DND-41 (cell line): ENCODE results near the gene TSHZ2.

Source experiments
- ATAC-seq: fragments of 200-7000 bp; cut with Tn5 transposase; 3 replicates; pipeline ENCODE4 v1.9.1; 2021; ENCODE audit warnings: low read depth; ENCODE audit not compliant: insufficient read depth
- DNase-seq: peaks from one replicate; pipeline ENCODE4 v3.0.0-alpha.2; 2020
- H2AFZ ChIP-seq: 2 replicates; pipeline ENCODE4 v1.6.0; 2012; ENCODE audit warnings: low read depth, low read length
- H3K27ac ChIP-seq: 2 replicates; pipeline ENCODE4 v1.5.1; 2012; ENCODE audit warnings: low read length, inconsistent platforms
- H3K27me3 ChIP-seq: fragments of 200-600 bp; sonication (generic); 2 replicates; pipeline ENCODE4 v1.6.0; 2012; ENCODE audit warnings: low read length, mild to moderate bottlenecking, inconsistent platforms; ENCODE audit not compliant: insufficient read depth, poor library complexity
- H3K36me3 ChIP-seq: 2 replicates; pipeline ENCODE4 v1.5.1; 2012; ENCODE audit warnings: low read length, inconsistent platforms; ENCODE audit not compliant: insufficient read depth
- H3K4me1 ChIP-seq: 2 replicates; pipeline ENCODE4 v1.5.1; 2012; ENCODE audit warnings: mild to moderate bottlenecking, low read length; ENCODE audit not compliant: insufficient read depth
- H3K4me2 ChIP-seq: 2 replicates; pipeline ENCODE4 v1.6.0; 2012; ENCODE audit warnings: mild to moderate bottlenecking, moderate library complexity, low read length, inconsistent platforms; ENCODE audit not compliant: insufficient read depth
- H3K4me3 ChIP-seq, 2 experiments: fragments of 200-600 bp in 1 of 2; shearing (Covaris generic) in 1 of 2; 2 replicates each; pipeline ENCODE4 v1.5.1; 2012 to 2016; ENCODE audit warnings: inconsistent platforms in 2 of 2, low read length in 2 of 2, mild to moderate bottlenecking in 2 of 2, low read depth in 1 of 2, moderate library complexity in 1 of 2
- H3K79me2 ChIP-seq: 2 replicates; pipeline ENCODE4 v1.6.0; 2012; ENCODE audit warnings: low read length, inconsistent platforms; ENCODE audit not compliant: insufficient read depth
- H3K9ac ChIP-seq: 2 replicates; pipeline ENCODE4 v1.6.0; 2012; ENCODE audit warnings: low read depth, mild to moderate bottlenecking, inconsistent platforms, low read length, moderate library complexity
- H3K9me3 ChIP-seq: 2 replicates; pipeline ENCODE4 v1.5.1; 2012; ENCODE audit warnings: low read length, moderate library complexity, mild to moderate bottlenecking, inconsistent platforms; ENCODE audit not compliant: insufficient read depth, severe bottlenecking
- H4K20me1 ChIP-seq: 2 replicates; pipeline ENCODE4 v1.6.0; 2012; ENCODE audit warnings: low read length; ENCODE audit not compliant: insufficient read depth
- CTCF ChIP-seq: IDR thresholded peaks from 2 replicates; pipeline ENCODE4 v1.5.1; 2012; ENCODE audit warnings: borderline replicate concordance, low read length, moderate library complexity, mild to moderate bottlenecking; ENCODE audit not compliant: poor library complexity, severe bottlenecking; ENCODE audit errors: extremely low read depth
- EZH2 ChIP-seq: IDR thresholded peaks from 3 replicates; pipeline ENCODE4 v1.6.1; 2012; ENCODE audit warnings: borderline replicate concordance, low read depth, mild to moderate bottlenecking, moderate library complexity, low read length, inconsistent platforms; ENCODE audit not compliant: severe bottlenecking

TSHZ2 gene

DNA sequence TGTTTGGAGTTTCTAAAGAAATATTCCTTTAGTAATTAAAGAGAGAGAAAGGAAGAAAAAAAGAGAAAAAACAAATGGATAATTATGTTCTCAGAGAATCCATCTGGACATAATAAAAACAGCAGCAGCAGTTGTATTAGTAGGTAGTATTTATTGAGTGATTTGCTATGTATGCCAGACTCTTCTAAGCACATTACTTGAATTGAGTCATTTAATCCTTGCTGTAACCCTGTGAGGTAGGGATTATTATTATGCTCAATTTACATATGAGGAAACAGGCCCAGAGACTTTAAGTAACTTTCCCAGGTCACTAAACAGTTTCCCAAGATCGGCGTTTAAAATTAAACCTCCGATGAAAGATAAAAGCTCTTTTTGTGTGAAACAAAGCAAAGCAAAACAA lies 238.8 kb downstream of the TSHZ2 start:
- Histone ChIP-seq H3K79me2 (no peaks in the 10 kb centered on the region), H3K36me3 (no peaks in the 10 kb centered on the region), H3K27ac (no peak overlapping the region), H3K9me3 (no peaks in the 10 kb centered on the region), H3K27me3 (peaks cover 14% of the 10 kb centered on the region), H3K4me2 (no peak overlapping the region), H2AFZ (no peak overlapping the region), H3K4me3 (no peak overlapping the region), H3K9ac (no peak overlapping the region), H4K20me1 (no peaks in the 10 kb centered on the region), H3K4me1 (no peaks in the 10 kb centered on the region)
- TF ChIP-seq EZH2 (no peak), CTCF (no peak)
- DNase-seq (no peak), ATAC-seq (no peak)

DNA sequence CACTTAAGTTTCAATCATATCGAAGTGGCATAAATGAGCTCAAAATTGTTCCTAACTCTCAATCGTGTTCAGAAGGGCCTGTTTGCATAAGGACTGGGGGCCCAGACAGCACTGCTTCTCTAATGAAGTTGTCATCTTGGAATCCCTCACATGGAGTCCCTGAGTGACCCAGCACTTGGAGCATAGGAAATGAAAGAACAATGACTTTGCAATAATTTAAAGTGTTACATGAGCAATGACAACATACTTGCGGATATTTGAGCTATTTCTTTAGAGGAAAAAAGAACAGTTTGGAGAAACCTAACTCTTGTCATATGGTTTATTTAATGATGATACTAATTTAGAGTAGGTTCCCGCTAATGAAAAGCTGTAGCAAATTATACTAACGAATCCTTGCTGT lies 239.9 kb downstream of the TSHZ2 start:
- Histone ChIP-seq H3K9ac (no peak overlapping the region), H4K20me1 (no peaks in the 10 kb centered on the region), H3K27ac (no peak overlapping the region), H3K9me3 (no peaks in the 10 kb centered on the region), H3K36me3 (no peaks in the 10 kb centered on the region), H2AFZ (no peak overlapping the region), H3K4me1 (no peaks in the 10 kb centered on the region), H3K79me2 (no peaks in the 10 kb centered on the region), H3K4me3 (no peak overlapping the region), H3K4me2 (no peak overlapping the region), H3K27me3 (peaks cover 10% of the 10 kb centered on the region)
- no peak for ATAC-seq
- DNase-seq: no peak
- TF ChIP-seq CTCF (no peak), EZH2 (no peak)

DNA sequence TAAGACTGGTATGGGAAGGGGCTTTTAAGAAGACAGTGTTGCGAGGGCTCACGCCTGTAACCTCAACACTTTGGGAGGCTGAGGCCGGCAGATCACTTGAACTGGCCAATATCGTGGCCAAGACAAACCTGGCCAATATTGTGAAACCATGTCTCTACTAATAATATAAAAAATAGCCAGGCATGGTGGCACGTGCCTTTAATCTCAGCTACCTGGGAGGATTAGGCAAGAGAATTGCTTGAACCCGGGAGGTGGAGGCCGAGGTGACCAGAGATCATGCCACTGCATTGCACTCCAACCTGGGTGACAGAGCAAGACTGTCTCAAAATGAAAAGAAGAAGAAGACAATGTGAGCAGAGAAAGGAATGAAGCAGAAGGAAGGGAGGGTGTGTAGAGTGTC lies 242.2 kb downstream of the TSHZ2 start:
- H4K20me1 ChIP-seq: no peaks in the 10 kb centered on the region
- no peak for DNase-seq
- H3K27me3 ChIP-seq: peaks cover 10% of the 10 kb centered on the region
- H3K4me1 ChIP-seq: no peaks in the 10 kb centered on the region
- H3K36me3 ChIP-seq: no peaks in the 10 kb centered on the region
- ATAC-seq: no peak
- H3K79me2 ChIP-seq: no peaks in the 10 kb centered on the region
- no peak overlapping the region for H3K9ac ChIP-seq
- TF ChIP-seq EZH2 (no peak), CTCF (no peak)
- H3K4me2 ChIP-seq: no peak overlapping the region
- no peak overlapping the region for H3K27ac ChIP-seq
- H2AFZ ChIP-seq: no peak overlapping the region
- no peak overlapping the region for H3K4me3 ChIP-seq
- H3K9me3 ChIP-seq: no peaks in the 10 kb centered on the region

- Histone ChIP-seq H3K36me3 (no peaks in the 10 kb centered on the region), H3K9ac (no peak overlapping the region), H3K4me1 (no peaks in the 10 kb centered on the region), H3K9me3 (no peaks in the 10 kb centered on the region), H3K27ac (no peak overlapping the region), H3K4me2 (no peak overlapping the region), H2AFZ (no peak overlapping the region), H4K20me1 (no peaks in the 10 kb centered on the region), H3K27me3 (peaks cover 7% of the 10 kb centered on the region), H3K79me2 (no peaks in the 10 kb centered on the region), H3K4me3 (no peak overlapping the region)
- ATAC-seq: no peak
- no peak for DNase-seq
- TF ChIP-seq CTCF: no peak
- TF ChIP-seq EZH2: no peak
Measured at GRCh38 chr20:53215166-53215565, 243.0 kb downstream of the TSHZ2 start.
